ENCODE results near the gene VPS4B. TPM values are rescaled to one million over a fixed set of nuclear protein-coding genes. Genes with fewer than 3 reads are reported as not detected.
A peak's percentile ranks its signal among the peaks of the same experiment; 100 is the strongest.

The VPS4B gene
- total and polyA plus RNA-seq, 2 of the 8 experiments (the other 6 are each of a cell fraction or from before 2014, with no cell fraction given), result 7.2 to 45.3 TPM

GRCh38 chr18:63422087-63422863, at the start of gene VPS4B (continued):
- TF ChIP-seq CBX8 (IDR thresholded peaks at IDR 0.05; ENCODE audit: borderline replicate concordance, low read depth, low read length) (no peak), TBP (IDR thresholded peaks at IDR 0.05; ENCODE audit: low read depth, low read length) (peak; percentile 81), GABPA (IDR thresholded peaks at IDR 0.05; ENCODE audit: borderline replicate concordance, insufficient read depth, low read length) (peak; percentile 86; the same call in 1 of the 2 replicates), FOSL1 (IDR thresholded peaks at IDR 0.05; ENCODE audit: insufficient read depth, low read depth, low read length) (no peak), POU5F1 (IDR thresholded peaks at IDR 0.05; ENCODE audit: low read depth, low read length) (no peak), SP4 (IDR thresholded peaks at IDR 0.05; ENCODE audit: low read length) (peak; percentile 55; the same call in 1 of the 2 replicates), NRF1 (IDR thresholded peaks at IDR 0.05; ENCODE audit: low read depth, low read length) (peak; percentile 85), PHF8 (conservative IDR thresholded peaks at IDR 0.05; ENCODE audit: low read depth, low read length) (peak; percentile 95), JUND (IDR thresholded peaks at IDR 0.05; ENCODE audit: low read length) (peak; percentile 4; the same call in 1 of the 2 replicates), CHD7 (IDR thresholded peaks at IDR 0.05; ENCODE audit: insufficient replicate concordance, low read length) (no peak), TCF12 (IDR thresholded peaks at IDR 0.05; ENCODE audit: low read depth, low read length) (no peak)

Data from H1 (cell line).